HG03066 (cell line): Measurements from ENCODE around the gene MAPK8IP1.

Experiments used
- ATAC-seq: cut with Tn5 transposase; IDR thresholded peaks from one replicate; pipeline ENCODE4 v1.9.1; 2021; ENCODE audit warnings: low read depth; ENCODE audit not compliant: unreplicated experiment

MAPK8IP1 gene

DNA sequence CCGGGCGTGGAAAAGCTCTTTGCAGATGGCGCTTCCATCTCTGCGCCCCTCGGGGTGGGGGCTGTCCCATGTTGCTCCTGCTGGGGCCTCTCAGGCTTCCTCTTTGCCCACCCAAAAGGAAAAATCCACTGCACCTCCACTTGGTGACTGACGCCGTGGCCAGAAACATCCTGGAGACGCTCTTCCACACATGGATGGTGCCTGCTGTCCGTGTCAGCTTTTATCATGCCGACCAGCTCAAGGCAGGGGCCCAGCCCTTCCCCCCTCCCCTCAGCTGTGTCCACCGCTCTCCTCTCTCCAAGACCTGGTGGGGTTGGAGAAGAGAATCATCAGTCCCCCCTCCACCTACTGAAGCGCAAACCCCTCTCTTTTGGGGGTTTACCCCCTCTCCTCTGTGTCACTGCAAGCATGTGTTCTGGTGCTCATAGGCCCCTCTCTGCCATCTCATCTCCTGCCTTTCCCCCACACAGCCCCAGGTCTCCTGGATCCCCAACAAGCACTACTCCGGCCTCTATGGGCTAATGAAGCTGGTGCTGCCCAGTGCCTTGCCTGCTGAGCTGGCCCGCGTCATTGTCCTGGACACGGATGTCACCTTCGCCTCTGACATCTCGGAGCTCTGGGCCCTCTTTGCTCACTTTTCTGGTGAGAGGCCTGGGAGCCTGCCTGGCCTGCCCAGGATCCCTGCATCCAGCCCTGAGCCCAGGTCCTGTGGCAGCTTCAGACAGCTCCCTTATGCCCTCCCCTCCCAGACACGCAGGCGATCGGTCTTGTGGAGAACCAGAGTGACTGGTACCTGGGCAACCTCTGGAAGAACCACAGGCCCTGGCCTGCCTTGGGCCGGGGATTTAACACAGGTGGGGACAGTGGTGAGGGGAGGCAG is 38.8 kb downstream of the MAPK8IP1 start:
- ATAC-seq: no peak

DNA sequence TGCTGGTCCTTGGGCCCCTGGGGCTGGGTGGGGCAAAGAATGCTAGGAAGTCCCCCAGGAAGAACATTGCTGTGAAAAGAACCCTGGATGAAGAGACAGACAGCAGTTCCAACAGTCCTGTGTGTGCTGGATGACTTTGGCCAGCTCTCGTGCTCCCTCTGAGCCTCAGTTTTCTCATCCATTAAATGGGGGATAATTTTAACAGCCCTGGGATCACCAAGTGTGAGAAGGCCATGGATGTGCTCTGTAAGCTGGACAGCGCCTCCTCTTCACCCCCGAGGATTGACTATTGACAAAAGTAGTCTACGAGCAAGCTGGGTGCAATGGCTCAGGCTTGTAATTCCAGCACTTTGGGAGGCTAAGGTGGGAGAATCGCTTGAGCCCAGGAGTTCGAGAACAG is 39.5 kb downstream of the MAPK8IP1 start:
- ATAC-seq: no peak

DNA sequence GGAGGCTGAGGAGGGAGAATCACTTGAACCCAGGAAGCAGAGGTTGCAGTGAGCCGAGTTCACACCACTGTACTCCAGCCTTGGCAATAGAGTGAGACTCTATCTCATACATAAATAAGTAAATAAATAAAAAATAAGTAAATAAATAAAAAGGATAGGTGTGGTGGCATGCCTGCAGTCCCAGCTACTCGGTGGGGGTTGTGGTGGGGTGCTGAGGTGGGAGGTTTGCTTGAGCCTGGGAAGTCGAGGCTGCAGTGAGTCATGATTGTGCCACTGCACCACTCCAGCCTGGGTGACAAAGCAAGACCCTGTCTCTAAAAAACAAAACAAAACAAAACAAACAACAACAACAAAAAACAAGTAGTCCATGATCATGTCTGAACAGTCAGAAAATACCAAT is 40.1 kb downstream of the MAPK8IP1 start:
- no peak for ATAC-seq

DNA sequence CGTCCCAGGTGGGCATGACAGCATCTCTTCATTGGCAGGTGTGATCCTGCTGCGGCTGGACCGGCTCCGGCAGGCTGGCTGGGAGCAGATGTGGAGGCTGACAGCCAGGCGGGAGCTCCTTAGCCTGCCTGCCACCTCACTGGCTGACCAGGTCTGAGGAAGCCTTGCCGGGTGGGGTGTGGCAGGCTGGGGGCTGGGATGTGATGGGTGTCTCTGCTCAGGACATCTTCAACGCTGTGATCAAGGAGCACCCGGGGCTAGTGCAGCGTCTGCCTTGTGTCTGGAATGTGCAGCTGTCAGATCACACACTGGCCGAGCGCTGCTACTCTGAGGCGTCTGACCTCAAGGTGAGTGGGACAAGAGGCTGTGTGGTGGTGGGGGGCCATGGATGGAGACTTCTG is 40.5 kb downstream of the MAPK8IP1 start:
- no peak for ATAC-seq

DNA sequence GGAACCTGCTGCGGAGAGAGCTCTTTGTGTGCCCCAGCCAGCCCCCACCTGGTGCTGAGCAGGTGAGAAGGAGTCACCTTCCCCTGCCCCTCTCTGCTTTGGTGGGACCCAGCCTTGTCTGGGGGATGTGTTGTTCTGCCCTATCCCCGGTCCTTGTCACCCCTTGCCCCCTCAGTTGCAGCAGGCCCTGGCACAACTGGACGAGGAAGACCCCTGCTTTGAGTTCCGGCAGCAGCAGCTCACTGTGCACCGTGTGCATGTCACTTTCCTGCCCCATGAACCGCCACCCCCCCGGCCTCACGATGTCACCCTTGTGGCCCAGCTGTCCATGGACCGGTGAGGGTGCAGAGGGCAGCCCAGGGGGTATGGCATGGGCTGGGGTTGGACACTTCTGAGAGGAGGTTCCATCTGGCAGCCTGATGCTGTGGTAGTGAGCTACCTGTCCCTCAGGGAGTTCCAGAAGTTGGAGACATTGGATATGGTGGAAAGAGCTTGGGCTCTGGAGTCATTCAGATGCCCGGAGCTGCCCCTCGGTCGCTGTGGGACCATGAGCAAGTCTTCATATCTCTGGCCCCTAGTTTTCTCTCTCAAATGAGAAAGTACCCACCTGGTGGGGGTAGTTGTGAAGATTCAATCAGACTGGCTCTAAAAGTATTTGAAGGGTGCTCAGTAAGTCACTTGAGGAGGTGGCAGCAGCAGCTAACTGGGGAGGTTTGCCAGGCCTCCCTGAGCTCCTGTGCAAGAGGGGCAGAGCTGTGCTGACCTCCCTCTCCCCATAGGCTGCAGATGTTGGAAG is 41.3 kb downstream of the MAPK8IP1 start:
- no peak for ATAC-seq

DNA sequence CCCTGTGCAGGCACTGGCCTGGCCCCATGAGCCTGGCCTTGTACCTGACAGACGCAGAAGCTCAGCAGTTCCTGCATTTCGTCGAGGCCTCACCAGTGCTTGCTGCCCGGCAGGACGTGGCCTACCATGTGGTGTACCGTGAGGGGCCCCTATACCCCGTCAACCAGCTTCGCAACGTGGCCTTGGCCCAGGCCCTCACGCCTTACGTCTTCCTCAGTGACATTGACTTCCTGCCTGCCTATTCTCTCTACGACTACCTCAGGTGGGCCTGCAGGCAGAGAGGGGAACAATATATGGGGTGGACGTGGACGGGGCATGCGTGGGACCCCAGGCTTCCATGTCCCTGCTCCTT is 41.9 kb downstream of the MAPK8IP1 start:
- no peak for ATAC-seq

DNA sequence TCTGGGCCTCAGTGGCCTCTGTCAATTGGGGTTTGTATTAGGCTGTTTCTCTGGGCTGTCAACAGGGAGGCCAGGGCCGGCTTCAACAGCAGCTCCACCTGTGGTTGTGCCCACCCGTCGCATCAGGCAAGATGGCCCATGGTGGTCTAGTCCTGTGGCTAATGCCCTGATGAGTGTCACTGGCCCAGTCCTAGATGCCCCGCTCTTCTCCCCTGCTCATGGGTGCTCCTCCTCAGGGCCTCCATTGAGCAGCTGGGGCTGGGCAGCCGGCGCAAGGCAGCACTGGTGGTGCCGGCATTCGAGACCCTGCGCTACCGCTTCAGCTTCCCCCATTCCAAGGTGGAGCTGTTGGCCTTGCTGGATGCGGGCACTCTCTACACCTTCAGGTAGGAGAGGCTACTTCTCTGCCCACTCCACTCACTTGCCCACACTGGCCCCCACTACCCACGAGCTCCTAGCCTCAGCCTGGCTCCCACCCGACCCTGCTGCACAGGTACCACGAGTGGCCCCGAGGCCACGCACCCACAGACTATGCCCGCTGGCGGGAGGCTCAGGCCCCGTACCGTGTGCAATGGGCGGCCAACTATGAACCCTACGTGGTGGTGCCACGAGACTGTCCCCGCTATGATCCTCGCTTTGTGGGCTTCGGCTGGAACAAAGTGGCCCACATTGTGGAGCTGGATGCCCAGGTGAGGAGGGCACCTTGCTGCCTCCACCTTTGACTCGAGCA is 42.4 kb downstream of the MAPK8IP1 start:
- ATAC-seq: no peak

DNA sequence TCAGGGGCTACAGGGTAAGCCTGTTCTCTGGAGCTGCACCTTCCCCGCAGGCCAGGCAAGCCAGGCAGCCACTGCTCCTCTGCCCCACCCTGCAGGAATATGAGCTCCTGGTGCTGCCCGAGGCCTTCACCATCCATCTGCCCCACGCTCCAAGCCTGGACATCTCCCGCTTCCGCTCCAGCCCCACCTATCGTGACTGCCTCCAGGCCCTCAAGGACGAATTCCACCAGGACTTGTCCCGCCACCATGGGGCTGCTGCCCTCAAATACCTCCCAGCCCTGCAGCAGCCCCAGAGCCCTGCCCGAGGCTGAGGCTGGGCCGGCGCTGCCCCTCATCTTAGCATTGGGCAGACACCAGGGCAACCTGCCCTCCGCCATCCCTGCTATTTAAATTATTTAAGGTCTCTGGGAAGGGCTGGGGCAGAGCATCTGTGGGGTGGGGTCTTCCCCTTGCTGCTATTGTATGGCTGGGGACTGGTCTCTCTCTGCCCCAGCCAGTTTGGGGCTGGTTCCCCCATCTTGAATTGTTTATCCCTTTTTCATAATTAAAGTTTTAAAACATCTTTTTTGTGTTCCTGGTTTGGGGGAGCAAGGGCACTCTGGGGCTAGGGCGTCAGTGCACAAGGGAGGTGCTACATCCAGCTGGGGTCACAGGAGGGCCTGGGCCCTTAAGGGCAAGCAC is 43.2 kb downstream of the MAPK8IP1 start:
- ATAC-seq: no peak

DNA sequence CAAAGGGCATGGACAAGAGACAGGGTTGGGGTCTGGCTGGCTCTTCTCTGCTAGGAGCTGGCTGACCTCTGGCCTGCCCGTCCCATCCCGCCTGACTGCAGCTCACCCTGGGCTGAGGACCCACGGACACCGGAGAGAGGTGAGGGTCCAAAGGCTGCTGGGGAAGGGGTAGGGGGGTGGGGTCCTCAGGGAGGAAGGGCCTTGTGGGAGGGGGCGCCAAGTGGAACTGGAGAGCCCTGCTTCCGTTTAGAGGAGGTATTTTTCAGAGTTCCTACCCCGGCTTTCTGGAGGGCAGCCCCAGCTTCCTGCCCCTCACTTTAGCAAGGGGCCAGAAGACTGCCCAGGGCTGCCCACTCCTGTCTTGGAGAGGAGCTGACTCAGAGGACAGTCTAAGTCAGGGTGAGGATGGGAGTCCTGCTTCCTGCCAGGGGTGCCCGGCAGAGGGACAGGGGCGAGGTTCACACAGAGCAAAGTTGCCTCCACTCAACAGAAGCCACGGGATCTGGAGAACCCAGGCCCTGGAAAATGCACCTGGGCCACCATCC is 44.1 kb downstream of the MAPK8IP1 start:
- no peak for ATAC-seq

DNA sequence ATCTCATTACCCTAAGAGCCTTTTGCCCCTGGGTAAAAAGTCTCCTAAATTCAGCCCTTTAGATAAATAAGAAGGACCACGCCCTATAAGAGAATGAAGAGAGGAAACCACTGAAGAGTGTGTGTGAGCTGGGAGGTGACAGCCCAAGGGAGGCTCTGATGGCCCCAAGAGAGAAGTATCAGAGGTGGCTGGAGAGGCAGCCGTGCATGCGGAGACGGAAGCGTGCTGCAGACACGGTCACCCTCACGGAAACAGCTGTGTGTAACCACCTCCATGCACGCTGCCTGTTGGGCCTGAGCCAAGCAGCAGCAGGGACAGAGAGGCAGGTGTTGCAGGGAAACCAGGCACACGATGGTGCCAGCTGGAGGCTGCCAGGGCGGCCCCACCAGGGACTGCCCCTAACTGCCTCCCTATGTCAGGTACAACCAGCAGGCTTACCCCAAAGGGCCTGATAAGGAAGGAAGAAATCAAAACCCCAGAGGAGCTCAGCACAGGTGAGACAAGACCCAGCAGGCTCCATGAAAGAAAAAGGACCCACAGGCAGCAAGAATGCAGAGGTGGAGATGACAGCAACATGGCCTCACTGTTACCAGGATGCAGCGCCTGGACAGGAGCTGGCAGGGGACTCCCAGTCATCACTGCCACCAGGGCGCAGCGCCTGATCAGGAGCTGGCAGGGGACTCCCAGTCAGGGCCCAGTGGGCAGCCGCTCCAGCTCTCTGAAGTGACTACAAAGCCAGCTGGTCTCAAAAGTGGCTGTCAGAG is 44.8 kb downstream of the MAPK8IP1 start:
- peak; percentile 91 for ATAC-seq

DNA sequence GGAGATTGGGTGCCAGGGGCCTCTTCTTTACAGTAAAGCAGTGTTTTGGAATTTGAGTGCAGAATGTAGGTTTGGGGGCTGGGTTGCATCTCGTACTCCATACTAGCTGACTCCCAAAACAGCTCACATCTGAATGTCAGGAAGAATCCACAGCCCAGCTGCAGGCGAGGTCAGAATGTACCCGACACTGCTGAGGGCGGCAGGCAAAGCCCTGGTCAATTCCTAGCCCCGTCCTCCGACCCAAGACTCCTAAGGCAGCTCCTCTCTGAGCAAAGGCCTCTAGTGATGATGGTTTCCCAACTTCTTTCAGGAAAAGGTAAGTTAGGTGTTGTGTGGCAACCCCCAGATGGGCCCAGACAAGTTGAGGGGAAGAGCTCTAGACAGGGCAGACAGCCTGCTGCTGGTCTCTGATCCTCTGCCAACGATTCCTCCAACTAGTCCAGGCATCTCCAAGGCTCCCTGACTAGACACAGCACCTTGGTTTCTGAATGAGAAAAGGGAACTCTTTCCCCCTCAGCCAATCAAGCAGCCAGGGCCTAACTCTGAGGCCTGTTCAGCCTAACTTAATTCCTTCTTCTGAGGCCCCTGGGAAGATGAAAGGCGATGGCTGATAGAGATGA is 45.6 kb downstream of the MAPK8IP1 start:
- no peak for ATAC-seq

DNA sequence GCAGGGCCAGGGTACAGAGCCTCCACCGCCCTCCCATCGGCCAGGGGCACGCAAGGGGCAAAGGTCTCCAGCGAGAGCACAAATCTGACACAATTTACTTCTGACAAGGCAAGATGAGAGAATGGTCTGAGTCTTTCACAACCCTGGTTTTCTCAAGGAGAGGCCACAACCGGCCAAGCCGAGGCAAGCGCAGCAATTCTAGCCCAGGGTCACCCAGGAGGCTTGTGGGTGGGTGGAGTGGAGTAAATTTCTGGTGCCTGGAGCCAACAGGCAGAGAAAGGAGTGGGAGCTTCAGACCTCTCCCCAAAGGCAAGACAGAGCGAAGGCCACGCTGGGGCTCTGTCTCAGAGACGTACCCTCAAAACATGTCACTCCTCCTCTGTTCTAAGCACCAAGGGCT is 46.3 kb downstream of the MAPK8IP1 start:
- ATAC-seq: no peak

DNA sequence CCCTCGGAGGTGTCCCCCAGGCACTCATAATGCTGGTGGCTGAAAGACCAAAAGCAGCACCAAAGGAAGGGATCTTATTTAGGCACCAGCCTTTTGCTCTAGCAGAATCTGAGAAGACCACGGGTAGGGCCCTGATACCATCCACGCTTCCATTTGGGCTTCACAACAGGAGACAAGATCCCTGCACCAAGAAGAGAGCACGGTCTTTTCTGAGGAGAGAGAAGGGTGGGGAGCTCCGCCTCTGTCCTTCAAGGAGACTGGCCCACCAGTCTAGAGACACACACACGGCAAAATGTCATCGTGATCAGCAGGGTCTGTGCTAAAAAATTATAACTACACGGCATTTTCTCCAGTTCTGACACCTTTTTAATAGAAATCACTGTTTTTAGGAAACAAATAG is 46.8 kb downstream of the MAPK8IP1 start:
- ATAC-seq: no peak

DNA sequence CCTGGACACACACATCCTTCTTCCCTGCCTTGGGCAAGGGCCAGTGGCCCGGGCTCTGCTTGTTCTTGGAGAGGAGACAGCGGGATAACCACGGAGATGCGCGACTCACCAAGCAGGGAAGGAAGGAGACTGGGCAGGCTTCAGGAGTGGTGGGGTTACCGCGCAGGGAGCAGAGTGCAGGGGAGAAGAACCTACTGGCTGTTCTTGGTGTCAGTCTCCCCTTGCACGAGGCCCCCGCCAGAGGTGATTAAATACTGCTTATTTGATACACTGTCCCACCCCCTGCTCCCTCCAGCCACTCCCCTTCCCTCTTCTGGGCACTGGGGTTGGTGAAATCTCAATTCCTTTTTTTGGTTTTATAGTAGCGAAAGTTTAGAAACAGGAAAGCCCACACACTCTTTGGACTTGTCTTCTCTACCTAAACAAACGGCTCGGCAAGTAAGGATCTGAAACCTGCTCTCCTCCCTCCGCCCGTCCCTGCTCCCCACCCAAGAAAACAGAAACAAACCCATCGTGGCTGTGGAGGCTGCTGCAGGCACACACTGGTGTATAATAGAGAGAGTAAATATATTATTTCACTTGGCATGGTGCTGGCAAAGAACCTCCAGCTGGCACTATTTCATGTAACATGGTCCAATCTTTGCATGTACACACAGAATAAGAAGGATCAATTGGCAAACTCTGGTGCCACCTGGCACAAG is 47.8 kb downstream of the MAPK8IP1 start:
- ATAC-seq: no peak

DNA sequence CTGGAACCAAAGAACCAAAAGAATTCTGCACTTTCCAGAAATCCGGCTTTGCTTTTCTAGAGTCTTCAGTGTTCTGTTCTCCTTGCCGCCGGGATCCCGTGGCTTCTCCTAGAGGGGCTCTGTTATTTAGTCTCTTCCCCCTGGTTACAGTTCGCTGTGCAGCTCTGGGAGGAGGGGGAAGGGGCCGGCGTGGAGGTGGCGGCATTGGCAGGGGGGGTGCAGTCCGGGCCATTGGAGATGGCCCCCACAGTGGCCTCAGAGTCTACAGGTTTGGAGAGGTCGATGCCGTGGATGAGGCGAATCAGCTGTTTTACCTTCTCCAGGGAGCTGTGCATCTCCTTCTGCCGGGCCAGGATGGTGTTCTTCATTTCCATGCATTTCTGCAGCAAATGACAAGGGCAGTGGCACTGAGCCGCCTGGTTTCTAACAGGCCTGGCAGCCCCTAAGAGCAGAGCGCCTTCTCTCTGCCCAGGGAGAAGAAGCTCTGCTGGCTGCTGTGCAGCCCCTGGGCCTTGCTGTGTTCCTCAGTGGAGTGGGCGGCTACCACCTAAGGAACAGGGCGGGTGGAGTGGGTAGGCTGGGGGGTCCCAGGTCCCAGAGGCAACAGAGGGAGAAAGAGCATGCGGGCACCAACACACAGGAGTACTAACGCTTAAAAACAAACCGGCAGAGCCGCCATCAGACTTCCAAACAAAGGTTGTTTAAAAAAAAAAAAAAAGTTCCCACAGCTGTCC is 48.6 kb downstream of the MAPK8IP1 start:
- ATAC-seq: no peak

DNA sequence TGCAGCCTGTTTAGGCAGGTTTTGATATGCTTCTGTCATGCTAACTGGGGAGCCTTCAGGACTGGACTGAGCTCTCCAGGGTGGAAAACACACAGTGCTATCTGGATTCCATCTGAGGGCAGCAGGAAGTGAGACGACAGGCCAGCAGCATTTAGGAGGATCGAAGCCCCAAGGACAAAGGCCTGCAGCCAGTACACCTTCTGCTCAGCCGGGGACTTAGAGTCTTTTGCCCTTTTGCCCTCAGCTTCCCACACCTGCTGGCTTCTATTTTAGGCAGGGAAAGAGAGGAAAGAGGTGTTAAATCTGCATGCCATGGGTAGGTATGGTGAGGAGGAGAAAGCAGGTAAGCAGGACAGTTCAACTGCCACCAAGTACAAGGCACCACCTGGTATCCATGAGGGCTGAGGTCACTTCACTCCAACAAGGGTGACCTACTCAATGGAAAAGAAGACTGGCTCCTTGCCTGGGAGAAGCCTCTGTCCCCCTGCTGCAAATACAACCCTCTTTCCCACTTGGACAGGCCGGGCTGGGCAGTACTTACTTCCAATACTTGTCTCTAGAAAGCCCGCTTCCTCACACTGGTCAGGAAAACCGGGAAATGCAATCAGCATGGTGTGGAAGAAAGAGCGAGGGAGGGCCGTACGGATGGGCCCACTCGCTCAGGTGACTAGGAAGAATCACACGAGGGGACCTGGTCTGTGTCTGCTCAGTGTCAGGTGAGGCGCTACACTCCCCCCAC is 49.3 kb downstream of the MAPK8IP1 start:
- ATAC-seq: no peak

DNA sequence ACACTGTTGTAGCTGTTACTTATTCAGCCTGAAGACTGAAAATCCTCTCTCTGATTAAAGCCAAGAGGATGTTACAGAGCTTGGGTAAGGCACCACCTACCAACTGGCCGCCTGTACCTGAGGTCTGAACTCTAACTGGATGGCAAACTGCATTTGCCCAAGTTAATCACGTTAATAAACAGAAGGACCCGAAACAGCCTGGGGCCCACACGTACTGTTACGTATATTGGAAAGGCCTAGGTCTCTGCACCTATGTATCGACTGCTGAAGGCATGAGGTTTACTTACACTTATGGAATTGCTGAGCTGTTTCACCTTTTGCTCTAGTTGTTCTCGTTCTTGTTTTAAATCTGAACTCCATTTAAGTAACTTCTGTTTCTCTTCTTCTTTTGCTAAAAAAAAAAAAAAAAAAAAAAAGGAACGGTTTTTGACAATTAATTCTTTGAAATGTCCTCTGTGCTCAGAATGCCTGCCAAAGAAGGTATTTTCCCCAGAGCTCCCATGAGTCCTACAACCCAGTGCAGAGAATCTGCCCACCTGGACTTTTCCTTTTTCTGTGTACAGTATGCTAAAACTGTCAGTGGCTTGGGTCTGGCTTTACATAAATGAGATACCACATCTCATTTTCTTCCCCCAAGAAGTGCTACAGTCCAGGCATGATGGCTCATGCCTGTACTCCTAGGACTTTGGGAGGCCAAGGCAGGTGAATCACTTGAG is 50.1 kb downstream of the MAPK8IP1 start:
- no peak for ATAC-seq
